GM23248 (cell line): Measurements from ENCODE around the gene NACC2.

Source experiments
- EZH2 ChIP-seq: fragments of 200-600 bp; sonication (generic); IDR thresholded peaks from 2 replicates; pipeline ENCODE4 v1.6.1; 2018; ENCODE audit warnings: antibody characterized with exemption, mild to moderate bottlenecking; ENCODE audit not compliant: insufficient read depth, poor library complexity, severe bottlenecking
- EZH2phosphoT487 ChIP-seq: fragments of 200-600 bp; sonication (generic); IDR thresholded peaks from 2 replicates; pipeline ENCODE4 v1.6.1; 2018; ENCODE audit warnings: antibody characterized with exemption, moderate library complexity, mild to moderate bottlenecking, low read depth; ENCODE audit not compliant: insufficient read depth

DNA sequence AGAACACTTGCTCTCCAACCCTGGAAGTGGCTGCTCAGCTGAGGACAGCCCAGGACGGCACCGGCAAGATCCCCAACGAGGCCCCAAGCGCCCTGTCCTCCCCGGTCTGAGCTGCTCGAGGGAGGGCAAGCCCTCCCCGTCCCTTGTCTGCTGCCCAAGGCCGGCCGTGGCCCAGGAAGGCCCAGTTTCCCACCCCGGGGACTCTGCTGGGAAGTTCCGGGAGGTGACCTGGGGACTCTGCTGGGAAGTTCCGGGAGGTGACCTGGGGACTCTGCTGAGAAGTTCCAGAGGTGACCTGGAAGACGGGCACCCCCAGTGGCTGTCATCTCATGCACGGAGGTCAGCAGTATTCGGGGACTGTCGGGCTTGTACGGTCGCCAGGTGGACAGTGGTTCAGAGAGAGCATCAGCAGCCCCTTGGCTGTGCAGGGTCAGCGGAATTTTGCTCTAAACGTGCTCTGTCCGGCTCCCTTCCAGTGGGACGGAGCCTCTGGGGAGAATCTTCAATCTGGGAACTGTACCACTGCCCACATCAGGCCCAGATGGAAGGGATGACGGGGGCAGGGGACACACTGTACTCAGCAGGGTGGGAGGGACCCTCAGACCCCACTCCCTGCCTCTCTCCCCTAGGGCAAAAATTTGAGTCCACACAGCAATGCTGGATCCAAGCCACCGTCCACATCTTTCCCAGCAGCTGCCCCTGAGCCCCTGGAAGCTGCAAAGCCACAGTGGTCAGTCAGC, 7.2 kb downstream of the NACC2 start:
- TF ChIP-seq EZH2 (no peak), EZH2phosphoT487 (no peak)
